Liver (tissue), 9 donors: ENCODE results near the gene AJAP1. TPM values are rescaled to one million over a fixed set of nuclear protein-coding genes. Genes with fewer than 3 reads are reported as not detected.

Experiments used
- DNase-seq: peaks from one replicate; pipeline ENCODE4 v3.0.0-alpha.2; 2017; ENCODE audit warnings: low spot score
- H3K27ac ChIP-seq, 2 donors: one replicate each; pipeline ENCODE4 v1.7.0; 2013; ENCODE audit warnings: inconsistent platforms in 2 of 2, low read length in 2 of 2, control low read depth in 1 of 2, low read depth in 1 of 2, mild to moderate bottlenecking in 1 of 2
- H3K27me3 ChIP-seq, 4 donors: one replicate each; pipeline versions ENCODE4 v1.6.1 to v1.7.0; 2013; ENCODE audit warnings: low read length in 3 of 4, inconsistent platforms in 1 of 4, mild to moderate bottlenecking in 1 of 4, moderate library complexity in 1 of 4; ENCODE audit not compliant: control insufficient read depth in 4 of 4, insufficient read depth in 4 of 4
- H3K36me3 ChIP-seq, 4 donors: one replicate each; pipeline versions ENCODE4 v1.6.1 to v1.7.0; 2013; ENCODE audit warnings: low read length in 3 of 4, mild to moderate bottlenecking in 3 of 4, low read depth in 1 of 4, moderate library complexity in 1 of 4; ENCODE audit not compliant: control insufficient read depth in 4 of 4, insufficient read depth in 3 of 4
- H3K4me1 ChIP-seq, 4 donors: one replicate each; pipeline versions ENCODE4 v1.6.1 to v1.7.0; 2013; ENCODE audit warnings: low read length in 3 of 4, mild to moderate bottlenecking in 3 of 4, moderate library complexity in 1 of 4; ENCODE audit not compliant: control insufficient read depth in 4 of 4, insufficient read depth in 4 of 4
- H3K4me3 ChIP-seq, 3 donors: one replicate each; pipeline versions ENCODE4 v1.6.1 to v1.7.0; 2013; ENCODE audit warnings: low read length in 3 of 3, control low read depth in 1 of 3, low read depth in 1 of 3, mild to moderate bottlenecking in 1 of 3
- H3K9ac ChIP-seq, 2 donors: one replicate each; pipeline ENCODE4 v1.7.0; 2013; ENCODE audit warnings: low read length in 2 of 2, mild to moderate bottlenecking in 2 of 2, moderate library complexity in 2 of 2, control low read depth in 1 of 2, low read depth in 1 of 2
- H3K9me3 ChIP-seq, 4 donors: one replicate each; pipeline versions ENCODE4 v1.6.1 to v1.7.0; 2013; ENCODE audit warnings: low read length in 3 of 4; ENCODE audit not compliant: control insufficient read depth in 4 of 4
- CTCF ChIP-seq: fragments of 150-350 bp; IDR thresholded peaks from 2 replicates; pipeline ENCODE4 v1.5.1; 2017; ENCODE audit warnings: improper control_type of control experiment, low read depth, low read length; ENCODE audit not compliant: missing input control
- EGR1 ChIP-seq, 2 donors: IDR thresholded peaks; 2 replicates each; pipeline ENCODE4 v1.6.1; 2016 to 2018; ENCODE audit warnings: antibody characterized with exemption in 2 of 2, low read depth in 2 of 2
- FOXA1 ChIP-seq: IDR thresholded peaks from 2 replicates; pipeline ENCODE4 v1.6.1; 2016; ENCODE audit warnings: antibody characterized with exemption
- GABPA ChIP-seq, 2 donors: IDR thresholded peaks in 1 of 2; conservative IDR thresholded peaks in 1 of 2; 2 replicates each; pipeline ENCODE4 v1.6.1; 2016; ENCODE audit warnings: antibody characterized with exemption in 2 of 2, mild to moderate bottlenecking in 1 of 2, moderate library complexity in 1 of 2
- HNF4A ChIP-seq, 2 donors: conservative IDR thresholded peaks; 2 replicates each; pipeline ENCODE4 v1.6.1; 2016; ENCODE audit warnings: antibody characterized with exemption in 2 of 2, mild to moderate bottlenecking in 2 of 2
- HNF4G ChIP-seq: IDR thresholded peaks from 2 replicates; pipeline ENCODE4 v1.6.1; 2016; ENCODE audit warnings: antibody characterized with exemption
- JUND ChIP-seq, 2 donors: IDR thresholded peaks; 2 replicates each; pipeline ENCODE4 v1.6.1; 2016; ENCODE audit warnings: antibody characterized with exemption in 2 of 2
- MAX ChIP-seq: IDR thresholded peaks from 2 replicates; pipeline ENCODE4 v1.6.1; 2016; ENCODE audit warnings: antibody characterized with exemption
- NR2F2 ChIP-seq: IDR thresholded peaks from 2 replicates; pipeline ENCODE4 v1.6.1; 2016; ENCODE audit warnings: antibody characterized with exemption
- RAD21 ChIP-seq, 2 donors: IDR thresholded peaks; 2 replicates each; pipeline ENCODE4 v1.6.1; 2016; ENCODE audit warnings: antibody characterized with exemption in 2 of 2, mild to moderate bottlenecking in 2 of 2
- REST ChIP-seq: IDR thresholded peaks from 2 replicates; pipeline ENCODE4 v1.6.1; 2016; ENCODE audit warnings: antibody characterized with exemption, mild to moderate bottlenecking
- RXRA ChIP-seq, 2 donors: IDR thresholded peaks; 2 replicates each; pipeline ENCODE4 v1.6.1; 2017 to 2018; ENCODE audit warnings: antibody characterized with exemption in 2 of 2, mild to moderate bottlenecking in 1 of 2
- SP1 ChIP-seq: IDR thresholded peaks from 2 replicates; pipeline ENCODE4 v1.6.1; 2018; ENCODE audit warnings: antibody characterized with exemption, mild to moderate bottlenecking
- TAF1 ChIP-seq: conservative IDR thresholded peaks from 2 replicates; pipeline ENCODE4 v1.6.1; 2016; ENCODE audit warnings: antibody characterized with exemption, mild to moderate bottlenecking
- YY1 ChIP-seq: IDR thresholded peaks from 2 replicates; pipeline ENCODE4 v1.6.1; 2016; ENCODE audit warnings: antibody characterized with exemption, mild to moderate bottlenecking
- WGBS: extraction: QIAGEN DNeasy Blood & Tissue Kit; methylation state at CpG from one replicate; pipeline ENCODE4 v1.1.7; 2013; 5-methylcytosine and 5-hydroxymethylcytosine counted together
- polyA plus RNA-seq, 2 donors: library from polyadenylated mRNA; stranded (reverse) in 1 of 2; unstranded in 1 of 2; fragments of 200-250 nt in 1 of 2; fragments of >200 nt in 1 of 2; fragmentation: Nextera tagmentation in 1 of 2; extraction: Ambion mirVana in 1 of 2; gene quantifications; one replicate each; pipeline versions ENCODE4 v1.2.1 to v1.2.3, GENCODE V29; 2013 to 2015
- total RNA-seq, 2 donors: library from RNA; depleted of rRNA; stranded (reverse); fragments of >200 nt; gene quantifications; one replicate each; pipeline ENCODE4 v1.2.3, GENCODE V29; 2014
- donor health status: healthy.
- donor health status: healthy.
- donor health status: healthy.
- donor health status: healthy.
- donor health status: healthy.

AJAP1 gene
- total and polyA plus RNA-seq, 4 donors = under 0.01 to 0.21 (median 0.08) TPM; not detected in 1

- TF ChIP-seq MAX (no peak), JUND (IDR thresholded peaks at IDR 0.05) (no peak)
Measured at GRCh38 chr1:4733446-4734177, 79.2 kb downstream of the AJAP1 start (continued).

GRCh38 chr1:4734219-4734618 lies 79.8 kb downstream of the AJAP1 start:
- Histone ChIP-seq H3K4me3 (no peak overlapping the region), H3K9ac (no peak overlapping the region), H3K36me3 (no peaks in the 10 kb centered on the region), H3K27me3 (no peaks in the 10 kb centered on the region), H3K4me1 (no peaks in the 10 kb centered on the region), H3K27ac (no peak overlapping the region), H3K9me3 (peaks cover 0 to 3% (median 0%) of the 10 kb centered on the region in 4 donors)
- no peak for DNase-seq
- 79% methylated on average over 6 of the region's 6 CpGs for WGBS
- TF ChIP-seq JUND (IDR thresholded peaks at IDR 0.05) (no peak), HNF4G (no peak), YY1 (no peak)

- DNase-seq = no peak
- H3K36me3 ChIP-seq = no peaks in the 10 kb centered on the region
- H3K9ac ChIP-seq = no peak overlapping the region
- TF ChIP-seq TAF1 (no peak), YY1 (no peak), JUND (IDR thresholded peaks at IDR 0.05) (no peak), CTCF (no peak)
- no peak overlapping the region for H3K27ac ChIP-seq
- no peaks in the 10 kb centered on the region for H3K27me3 ChIP-seq
- no peaks in the 10 kb centered on the region for H3K4me1 ChIP-seq
- 85% methylated on average over 22 of the region's 22 CpGs for WGBS
- H3K9me3 ChIP-seq = peaks cover 0 to 3% (median 0%) of the 10 kb centered on the region in 4 donors
- no peak overlapping the region for H3K4me3 ChIP-seq
Measured at GRCh38 chr1:4734791-4735190, 80.4 kb downstream of the AJAP1 start.

GRCh38 chr1:4736254-4736653 lies 81.8 kb downstream of the AJAP1 start:
- no peaks in the 10 kb centered on the region for H3K36me3 ChIP-seq

More at GRCh38 chr1:4736254-4736653, 81.8 kb downstream of the AJAP1 start:
- no peak for DNase-seq
- Histone ChIP-seq H3K27ac (no peak overlapping the region), H3K9me3 (peaks cover 0 to 3% (median 0%) of the 10 kb centered on the region in 4 donors), H3K4me3 (no peak overlapping the region), H3K9ac (no peak overlapping the region), H3K27me3 (no peaks in the 10 kb centered on the region), H3K4me1 (no peaks in the 10 kb centered on the region)
- WGBS = 64% methylated on average over 7 of the region's 7 CpGs
- TF ChIP-seq JUND (IDR thresholded peaks at IDR 0.05) = no peak
- no peak for TF ChIP-seq REST
- no peak for TF ChIP-seq NR2F2
- TF ChIP-seq CTCF = no peak
- no peak for TF ChIP-seq SP1
- no peak for TF ChIP-seq GABPA (IDR thresholded peaks at IDR 0.05 in 1 of 2, conservative IDR thresholded peaks at IDR 0.05 in 1 of 2)
- no peak for TF ChIP-seq TAF1
- no peak for TF ChIP-seq MAX
- TF ChIP-seq FOXA1 = no peak
- TF ChIP-seq HNF4A (conservative IDR thresholded peaks at IDR 0.05) = no peak
- TF ChIP-seq EGR1 (IDR thresholded peaks at IDR 0.05; ENCODE audit: low read depth in 2 of 2) = no peak
- TF ChIP-seq RXRA (IDR thresholded peaks at IDR 0.05) = no peak
- no peak for TF ChIP-seq HNF4G
- no peak for TF ChIP-seq RAD21 (IDR thresholded peaks at IDR 0.05)
